Panc1 (cell line): ENCODE results near the gene CES3. TPM values are rescaled to one million over a fixed set of nuclear protein-coding genes. Genes with fewer than 3 reads are reported as not detected.

Experiments used
- ATAC-seq: fragments of 200-7000 bp; cut with Tn5 transposase; 2 replicates; pipeline ENCODE4 v1.9.1; 2020; ENCODE audit warnings: mild to moderate bottlenecking, moderate library complexity
- BruUV-seq: library from RNA; stranded (reverse); fragments of 400-500 nt; replicated peaks from 2 replicates; lab custom pipeline; 2021; lab: Mats Ljungman, UMichigan
- CTCF ChIA-PET: fragments of 300-600 bp; sonication (Branson Sonifier 250); formaldehyde crosslinking; loops from one replicate; lab custom pipeline; 2022; ENCODE audit warnings: antibody characterized with exemption; lab: Charles Lee
- POLR2A ChIA-PET: fragments of 300-600 bp; sonication (Branson Sonifier 250); formaldehyde crosslinking; loops from one replicate; lab custom pipeline; 2022; ENCODE audit warnings: antibody characterized with exemption; lab: Charles Lee
- DNase-seq: peaks from one replicate; pipeline ENCODE4 v3.0.0-alpha.2; 2010; ENCODE audit warnings: low read depth, low spot score
- H3K27ac ChIP-seq: 2 replicates; pipeline ENCODE4 v1.5.1; 2011; ENCODE audit warnings: mild to moderate bottlenecking, low read length, inconsistent platforms
- H3K27me3 ChIP-seq: fragments of 200-500 bp; sonication (Bioruptor generic); 2 replicates; pipeline ENCODE4 v1.6.0; 2014; ENCODE audit warnings: low read length, inconsistent platforms; ENCODE audit not compliant: control insufficient read depth, insufficient read depth
- H3K36me3 ChIP-seq: fragments of 200-500 bp; sonication (Bioruptor generic); 2 replicates; pipeline ENCODE4 v1.5.1; 2014; ENCODE audit warnings: inconsistent platforms, mild to moderate bottlenecking, low read length, moderate library complexity; ENCODE audit not compliant: control insufficient read depth, insufficient read depth
- H3K4me1 ChIP-seq: 2 replicates; pipeline ENCODE4 v1.5.1; 2011; ENCODE audit warnings: inconsistent platforms, mild to moderate bottlenecking, low read length, moderate library complexity; ENCODE audit not compliant: control insufficient read depth, insufficient read depth
- H3K4me3 ChIP-seq, 2 experiments: 2 replicates each; pipeline ENCODE4 v1.5.1; 2011 to 2012; ENCODE audit warnings: low read depth in 2 of 2, low read length in 2 of 2, mild to moderate bottlenecking in 2 of 2, inconsistent platforms in 1 of 2, moderate library complexity in 1 of 2
- H3K9me3 ChIP-seq: fragments of 200-500 bp; sonication (Bioruptor generic); 2 replicates; pipeline ENCODE4 v1.5.1; 2014; ENCODE audit warnings: low read depth, mild to moderate bottlenecking, inconsistent platforms, low read length, moderate library complexity; ENCODE audit not compliant: control insufficient read depth, insufficient read depth
- CTCF ChIP-seq: fragments of 450-650 bp; IDR thresholded peaks from 2 replicates; pipeline ENCODE4 v1.5.1; 2017; ENCODE audit warnings: mild to moderate bottlenecking
- POLR2AphosphoS5 ChIP-seq: IDR thresholded peaks from 2 replicates; pipeline ENCODE4 v1.6.1; 2012; ENCODE audit warnings: mild to moderate bottlenecking, low read depth, low read length, moderate library complexity
- SIN3A ChIP-seq: IDR thresholded peaks from 2 replicates; pipeline ENCODE4 v1.6.1; 2012; ENCODE audit warnings: low read depth, mild to moderate bottlenecking, low read length, moderate library complexity, borderline replicate concordance; ENCODE audit not compliant: insufficient read depth
- TCF7L2 ChIP-seq: IDR thresholded peaks from 2 replicates; pipeline ENCODE4 v1.6.1; 2011; ENCODE audit warnings: mild to moderate bottlenecking, low read depth, low read length, inconsistent platforms
- in situ Hi-C: cut with HindIII; loops from 2 replicates; pipeline ENCODE4 v1.10.0; 2016; ENCODE audit warnings: low sequenced_read_pairs, low pct_unique_long_range_greater_than_20kb
- intact Hi-C: fragments of 100-400 bp; cut with micrococcal nuclease; formaldehyde crosslinking; loops from one replicate; pipeline ENCODE4 v1.10.0; 2022; ENCODE audit not compliant: unreplicated experiment
- total RNA-seq: library from RNA; stranded (reverse); gene quantifications from one replicate; pipeline ENCODE4 v1.2.1, GENCODE V29; 2021; ENCODE audit not compliant: unreplicated experiment
- TF ChIP-seq, protein P1 (sequence below), 2 experiments: IDR thresholded peaks; 2 replicates each; pipeline ENCODE4 v1.6.1; 2011 to 2012; ENCODE audit warnings: low read depth in 2 of 2, control low read depth in 1 of 2, low read length in 1 of 2, mild to moderate bottlenecking in 1 of 2, moderate library complexity in 1 of 2; ENCODE audit not compliant: insufficient read depth in 1 of 2

Gene CES3
- total RNA-seq, 1 experiment from 2014 or later, result not detected

DNA sequence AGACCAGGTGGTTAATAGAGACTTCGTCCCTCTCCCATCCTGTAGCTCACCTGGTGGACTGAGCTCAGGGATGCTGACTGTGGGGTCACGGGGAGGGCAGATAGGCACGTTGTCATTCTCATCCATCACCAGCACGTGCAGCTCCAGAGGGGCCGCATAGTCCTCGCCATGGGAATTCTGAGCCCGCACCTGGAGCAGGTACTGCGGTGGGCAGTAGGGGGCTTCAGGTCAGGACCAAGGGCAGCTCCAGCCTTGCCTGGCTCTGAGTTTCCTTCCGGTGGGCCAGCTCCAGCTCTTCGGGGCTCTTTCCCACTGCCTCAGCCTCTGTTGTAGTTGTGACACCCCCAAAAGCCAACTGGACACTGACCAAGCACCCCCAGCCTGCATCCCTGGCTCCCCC is 48.0 kb upstream of the CES3 start:
- BruUV-seq, result no TSS peak
- H3K4me1 ChIP-seq, result no peaks in the 10 kb centered on the region
- no peaks in the 10 kb centered on the region for H3K9me3 ChIP-seq
- H3K27ac ChIP-seq, result no peak overlapping the region
- DNase-seq, result no peak
- no peak for ATAC-seq
- no peaks in the 10 kb centered on the region for H3K27me3 ChIP-seq
- in situ Hi-C loops (no loop called here), intact Hi-C loops (no loop called here)
- ChIA-PET POLR2A (no interaction called here), CTCF (interaction anchor here (0.7 kb wide), 1 partner anchor 8 kb away, joined by 4 read pairs; no protein-coding TSS in a partner anchor)
- no peak overlapping the region for H3K4me3 ChIP-seq
- TF ChIP-seq POLR2AphosphoS5, result no peak
- TF ChIP-seq, protein P1, sequence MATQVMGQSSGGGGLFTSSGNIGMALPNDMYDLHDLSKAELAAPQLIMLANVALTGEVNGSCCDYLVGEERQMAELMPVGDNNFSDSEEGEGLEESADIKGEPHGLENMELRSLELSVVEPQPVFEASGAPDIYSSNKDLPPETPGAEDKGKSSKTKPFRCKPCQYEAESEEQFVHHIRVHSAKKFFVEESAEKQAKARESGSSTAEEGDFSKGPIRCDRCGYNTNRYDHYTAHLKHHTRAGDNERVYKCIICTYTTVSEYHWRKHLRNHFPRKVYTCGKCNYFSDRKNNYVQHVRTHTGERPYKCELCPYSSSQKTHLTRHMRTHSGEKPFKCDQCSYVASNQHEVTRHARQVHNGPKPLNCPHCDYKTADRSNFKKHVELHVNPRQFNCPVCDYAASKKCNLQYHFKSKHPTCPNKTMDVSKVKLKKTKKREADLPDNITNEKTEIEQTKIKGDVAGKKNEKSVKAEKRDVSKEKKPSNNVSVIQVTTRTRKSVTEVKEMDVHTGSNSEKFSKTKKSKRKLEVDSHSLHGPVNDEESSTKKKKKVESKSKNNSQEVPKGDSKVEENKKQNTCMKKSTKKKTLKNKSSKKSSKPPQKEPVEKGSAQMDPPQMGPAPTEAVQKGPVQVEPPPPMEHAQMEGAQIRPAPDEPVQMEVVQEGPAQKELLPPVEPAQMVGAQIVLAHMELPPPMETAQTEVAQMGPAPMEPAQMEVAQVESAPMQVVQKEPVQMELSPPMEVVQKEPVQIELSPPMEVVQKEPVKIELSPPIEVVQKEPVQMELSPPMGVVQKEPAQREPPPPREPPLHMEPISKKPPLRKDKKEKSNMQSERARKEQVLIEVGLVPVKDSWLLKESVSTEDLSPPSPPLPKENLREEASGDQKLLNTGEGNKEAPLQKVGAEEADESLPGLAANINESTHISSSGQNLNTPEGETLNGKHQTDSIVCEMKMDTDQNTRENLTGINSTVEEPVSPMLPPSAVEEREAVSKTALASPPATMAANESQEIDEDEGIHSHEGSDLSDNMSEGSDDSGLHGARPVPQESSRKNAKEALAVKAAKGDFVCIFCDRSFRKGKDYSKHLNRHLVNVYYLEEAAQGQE (IDR thresholded peaks at IDR 0.05; ENCODE audit: insufficient read depth in 1 of 2, low read depth in 2 of 2, low read length in 1 of 2), result peak; percentile 42 to 56; a peak in 1 of 4 replicates
- H3K36me3 ChIP-seq, result no peaks in the 10 kb centered on the region

- DNase-seq (no peak), ATAC-seq (no peak)
- BruUV-seq, result no TSS peak
- TF ChIP-seq TCF7L2 (no peak), POLR2AphosphoS5 (no peak), SIN3A (no peak), CTCF (no peak)
- TF ChIP-seq, protein P1 (IDR thresholded peaks at IDR 0.05; ENCODE audit: insufficient read depth in 1 of 2, low read depth in 2 of 2, low read length in 1 of 2), result no peak
- no peaks in the 10 kb centered on the region for H3K36me3 ChIP-seq
- no peak overlapping the region for H3K4me3 ChIP-seq
- no peak overlapping the region for H3K27ac ChIP-seq
- in situ Hi-C loops (no loop called here), intact Hi-C loops (no loop called here)
- ChIA-PET POLR2A (no interaction called here), CTCF (no interaction called here)
- no peaks in the 10 kb centered on the region for H3K4me1 ChIP-seq
- no peaks in the 10 kb centered on the region for H3K27me3 ChIP-seq
- H3K9me3 ChIP-seq, result no peaks in the 10 kb centered on the region
These were observed 47.4 kb upstream of the CES3 start for GRCh38 chr16:66913711-66914110.
